Astrocyte (in vitro differentiated cells and primary cell): ENCODE measurements around the gene SPATA2. TPM values are rescaled to one million over a fixed set of nuclear protein-coding genes. Genes with fewer than 3 reads are reported as not detected.
A peak's percentile ranks its signal among the peaks of the same experiment; 100 is the strongest.

Source experiments
- DNase-seq: peaks from one replicate; pipeline ENCODE4 v3.0.0-alpha.2; 2010; ENCODE audit warnings: low read depth
- FAIRE-seq: peaks from 2 replicates; lab custom pipeline; 2011; peaks lifted over from hg19 to GRCh38; lab: Jason Lieb, UNC
- H2AFZ ChIP-seq: 2 replicates; pipeline ENCODE4 v1.6.0; 2012; ENCODE audit warnings: low read depth, low read length, inconsistent platforms
- H3K27ac ChIP-seq: 2 replicates; pipeline ENCODE4 v1.5.1; 2011; ENCODE audit warnings: low read depth, low read length, inconsistent platforms
- H3K27me3 ChIP-seq: 2 replicates; pipeline ENCODE4 v1.6.0; 2011; ENCODE audit warnings: low read length, inconsistent platforms; ENCODE audit not compliant: insufficient read depth
- H3K36me3 ChIP-seq: 2 replicates; pipeline ENCODE4 v1.5.1; 2011; ENCODE audit warnings: low read length, inconsistent platforms; ENCODE audit not compliant: insufficient read depth
- H3K4me1 ChIP-seq: 2 replicates; pipeline ENCODE4 v1.5.1; 2011; ENCODE audit warnings: low read length, inconsistent platforms; ENCODE audit not compliant: insufficient read depth
- H3K4me2 ChIP-seq: 2 replicates; pipeline ENCODE4 v1.6.0; 2012; ENCODE audit warnings: low read length, inconsistent platforms
- H3K4me3 ChIP-seq: 2 replicates; pipeline ENCODE4 v1.5.1; 2011; ENCODE audit warnings: low read depth, mild to moderate bottlenecking, low read length, inconsistent platforms; ENCODE audit not compliant: insufficient read depth
- H3K79me2 ChIP-seq: 2 replicates; pipeline ENCODE4 v1.6.0; 2012; ENCODE audit warnings: mild to moderate bottlenecking, low read length, inconsistent platforms; ENCODE audit not compliant: insufficient read depth
- H3K9ac ChIP-seq: 2 replicates; pipeline ENCODE4 v1.6.0; 2012; ENCODE audit warnings: mild to moderate bottlenecking, low read length, inconsistent platforms
- H3K9me3 ChIP-seq: 2 replicates; pipeline ENCODE4 v1.5.1; 2012; ENCODE audit warnings: low read depth, mild to moderate bottlenecking, low read length, inconsistent platforms; ENCODE audit not compliant: insufficient read depth
- H4K20me1 ChIP-seq: 2 replicates; pipeline ENCODE4 v1.6.0; 2012; ENCODE audit warnings: low read length, inconsistent platforms; ENCODE audit not compliant: insufficient read depth
- H3K27ac Mint-ChIP-seq: one replicate; pipeline ENCODE4 v1.8.0; 2021; ENCODE audit warnings: mild to moderate bottlenecking, mixed read lengths; ENCODE audit not compliant: unreplicated experiment
- H3K27me3 Mint-ChIP-seq: one replicate; pipeline ENCODE4 v1.8.0; 2021; ENCODE audit warnings: low read depth, mixed read lengths; ENCODE audit not compliant: unreplicated experiment
- H3K36me3 Mint-ChIP-seq: one replicate; pipeline ENCODE4 v1.8.0; 2021; ENCODE audit warnings: low read depth, mixed read lengths; ENCODE audit not compliant: unreplicated experiment
- H3K4me1 Mint-ChIP-seq: one replicate; pipeline ENCODE4 v1.8.0; 2021; ENCODE audit warnings: low read depth, mixed read lengths; ENCODE audit not compliant: unreplicated experiment
- H3K4me3 Mint-ChIP-seq: one replicate; pipeline ENCODE4 v1.8.0; 2021; ENCODE audit warnings: mild to moderate bottlenecking, moderate library complexity, mixed read lengths; ENCODE audit not compliant: unreplicated experiment
- H3K9me3 Mint-ChIP-seq: one replicate; pipeline ENCODE4 v1.8.0; 2021; ENCODE audit warnings: mild to moderate bottlenecking, mixed read lengths; ENCODE audit not compliant: unreplicated experiment
- CTCF ChIP-seq: IDR thresholded peaks from 2 replicates; pipeline ENCODE4 v1.5.1; 2011; ENCODE audit warnings: low read depth, mild to moderate bottlenecking, inconsistent platforms, low read length, moderate library complexity; ENCODE audit not compliant: insufficient read depth
- EZH2 ChIP-seq: IDR thresholded peaks from 2 replicates; pipeline ENCODE4 v1.6.1; 2012; ENCODE audit warnings: mild to moderate bottlenecking, low read length, inconsistent platforms; ENCODE audit not compliant: insufficient read depth
- total RNA-seq: library from RNA; stranded (reverse); gene quantifications from 2 replicates; pipeline ENCODE4 v1.2.1, GENCODE V29; 2021

The SPATA2 gene
- total RNA-seq, 1 donor from 2014 or later, result 7.3 TPM

- FAIRE-seq, result no peak
- TF ChIP-seq EZH2 (no peak), CTCF (no peak)
- no peak overlapping the region for H3K4me3 ChIP-seq
Measured at GRCh38 chr20:49945701-49946477, 30.6 kb upstream of the SPATA2 start.

GRCh38 chr20:49945306-49945700 is 30.0 kb upstream of the SPATA2 start:
- Histone ChIP-seq H3K27ac (no peak overlapping the region), H2AFZ (no peak overlapping the region), H3K4me1 (peaks cover 21% of the 10 kb centered on the region), H3K4me2 (no peak overlapping the region), H3K36me3 (peaks cover 26% of the 10 kb centered on the region), H3K4me3 (no peak overlapping the region), H3K79me2 (peaks cover 58% of the 10 kb centered on the region), H3K27me3 (no peaks in the 10 kb centered on the region), H4K20me1 (peaks cover 27% of the 10 kb centered on the region), H3K9me3 (no peaks in the 10 kb centered on the region), H3K9ac (no peak overlapping the region)
- FAIRE-seq (no peak), DNase-seq (no peak)
- peaks cover 11% of the 10 kb centered on the region for H3K4me1 Mint-ChIP-seq
- peak overlapping the region; percentile 30 for H3K27ac Mint-ChIP-seq
- H3K4me3 Mint-ChIP-seq, result no peak overlapping the region
- peaks cover 29% of the 10 kb centered on the region for H3K36me3 Mint-ChIP-seq
- no peak for TF ChIP-seq EZH2
- TF ChIP-seq CTCF, result no peak
- no peaks in the 10 kb centered on the region for H3K9me3 Mint-ChIP-seq
- H3K27me3 Mint-ChIP-seq, result no peaks in the 10 kb centered on the region

More at GRCh38 chr20:49945701-49946477, 30.6 kb upstream of the SPATA2 start:
- Mint-ChIP-seq H3K4me1 (peaks cover 11% of the 10 kb centered on the region), H3K4me3 (no peak overlapping the region), H3K9me3 (no peaks in the 10 kb centered on the region), H3K27me3 (no peaks in the 10 kb centered on the region), H3K36me3 (peaks cover 30% of the 10 kb centered on the region), H3K27ac (no peak overlapping the region)
- no peak for DNase-seq
- peaks cover 26% of the 10 kb centered on the region for H3K36me3 ChIP-seq
- no peak overlapping the region for H2AFZ ChIP-seq
- peaks cover 27% of the 10 kb centered on the region for H3K4me1 ChIP-seq
- H3K9ac ChIP-seq, result no peak overlapping the region
- no peaks in the 10 kb centered on the region for H3K9me3 ChIP-seq
- peaks cover 24% of the 10 kb centered on the region for H4K20me1 ChIP-seq
- H3K79me2 ChIP-seq, result peaks cover 52% of the 10 kb centered on the region
- H3K4me2 ChIP-seq, result no peak overlapping the region
- no peaks in the 10 kb centered on the region for H3K27me3 ChIP-seq
- no peak overlapping the region for H3K27ac ChIP-seq

GRCh38 chr20:49942942-49943341 is 27.6 kb upstream of the SPATA2 start:
- no peaks in the 10 kb centered on the region for H3K9me3 Mint-ChIP-seq
- H3K36me3 ChIP-seq, result peaks cover 34% of the 10 kb centered on the region
- H2AFZ ChIP-seq, result no peak overlapping the region
- no peak overlapping the region for H3K9ac ChIP-seq
- no peak overlapping the region for H3K27ac Mint-ChIP-seq
- no peak for TF ChIP-seq CTCF
- no peak for TF ChIP-seq EZH2
- no peaks in the 10 kb centered on the region for H3K27me3 ChIP-seq
- no peak overlapping the region for H3K27ac ChIP-seq
- peaks cover 14% of the 10 kb centered on the region for H3K4me1 Mint-ChIP-seq
- peaks cover 21% of the 10 kb centered on the region for H3K36me3 Mint-ChIP-seq
- no peaks in the 10 kb centered on the region for H3K9me3 ChIP-seq
- H3K4me3 ChIP-seq, result no peak overlapping the region
- FAIRE-seq, result no peak
- H3K4me1 ChIP-seq, result peaks cover 13% of the 10 kb centered on the region
- DNase-seq, result no peak
- H3K4me2 ChIP-seq, result no peak overlapping the region
- no peaks in the 10 kb centered on the region for H3K27me3 Mint-ChIP-seq
- peaks cover 78% of the 10 kb centered on the region for H3K79me2 ChIP-seq
- H3K4me3 Mint-ChIP-seq, result no peak overlapping the region
- peaks cover 44% of the 10 kb centered on the region for H4K20me1 ChIP-seq
